NT2/D1 (cell line): ENCODE results near the gene RAB20.

ENCODE experiments used
- DNase-seq: peaks from one replicate; pipeline ENCODE4 v3.0.0-alpha.2; 2011; ENCODE audit warnings: low read depth, low spot score
- H3K27me3 ChIP-seq: 2 replicates; pipeline ENCODE4 v1.6.0; 2011; ENCODE audit warnings: mild to moderate bottlenecking; ENCODE audit not compliant: insufficient read length, insufficient read depth
- H3K36me3 ChIP-seq: 2 replicates; pipeline ENCODE4 v1.6.1; 2011; ENCODE audit warnings: mild to moderate bottlenecking, low read length, mixed read lengths; ENCODE audit not compliant: insufficient read depth, insufficient read length
- H3K4me1 ChIP-seq: 2 replicates; pipeline ENCODE4 v1.5.1; 2011; ENCODE audit not compliant: insufficient read depth, insufficient read length
- H3K4me3 ChIP-seq: 2 replicates; pipeline ENCODE4 v1.5.1; 2011; ENCODE audit warnings: low read depth; ENCODE audit not compliant: insufficient read length
- H3K9ac ChIP-seq: 2 replicates; pipeline ENCODE4 v1.6.0; 2011; ENCODE audit warnings: low read depth; ENCODE audit not compliant: insufficient read length
- H3K9me3 ChIP-seq: 2 replicates; pipeline ENCODE4 v1.5.1; 2011; ENCODE audit warnings: mild to moderate bottlenecking, low read length; ENCODE audit not compliant: insufficient read depth
- SUZ12 ChIP-seq: IDR thresholded peaks from 2 replicates; pipeline ENCODE4 v1.6.1; 2011; ENCODE audit not compliant: insufficient read length, insufficient read depth; ENCODE audit errors: extremely low read depth
- YY1 ChIP-seq: IDR thresholded peaks from 2 replicates; pipeline ENCODE4 v1.6.1; 2011; ENCODE audit not compliant: insufficient read length, insufficient read depth
- ZNF274 ChIP-seq: IDR thresholded peaks from 2 replicates; pipeline ENCODE4 v1.6.1; 2011; ENCODE audit warnings: mild to moderate bottlenecking, low read depth, low read length

The RAB20 gene

GRCh38 chr13:110582421-110582954 is 21.0 kb upstream of the RAB20 start:
- H3K27me3 ChIP-seq: no peaks in the 10 kb centered on the region
- H3K4me1 ChIP-seq: no peaks in the 10 kb centered on the region
- H3K9me3 ChIP-seq: no peaks in the 10 kb centered on the region
- no peak for DNase-seq
- H3K9ac ChIP-seq: no peak overlapping the region
- no peaks in the 10 kb centered on the region for H3K36me3 ChIP-seq
- TF ChIP-seq YY1: no peak
- TF ChIP-seq SUZ12: no peak
- TF ChIP-seq ZNF274: no peak
- no peak overlapping the region for H3K4me3 ChIP-seq

DNA sequence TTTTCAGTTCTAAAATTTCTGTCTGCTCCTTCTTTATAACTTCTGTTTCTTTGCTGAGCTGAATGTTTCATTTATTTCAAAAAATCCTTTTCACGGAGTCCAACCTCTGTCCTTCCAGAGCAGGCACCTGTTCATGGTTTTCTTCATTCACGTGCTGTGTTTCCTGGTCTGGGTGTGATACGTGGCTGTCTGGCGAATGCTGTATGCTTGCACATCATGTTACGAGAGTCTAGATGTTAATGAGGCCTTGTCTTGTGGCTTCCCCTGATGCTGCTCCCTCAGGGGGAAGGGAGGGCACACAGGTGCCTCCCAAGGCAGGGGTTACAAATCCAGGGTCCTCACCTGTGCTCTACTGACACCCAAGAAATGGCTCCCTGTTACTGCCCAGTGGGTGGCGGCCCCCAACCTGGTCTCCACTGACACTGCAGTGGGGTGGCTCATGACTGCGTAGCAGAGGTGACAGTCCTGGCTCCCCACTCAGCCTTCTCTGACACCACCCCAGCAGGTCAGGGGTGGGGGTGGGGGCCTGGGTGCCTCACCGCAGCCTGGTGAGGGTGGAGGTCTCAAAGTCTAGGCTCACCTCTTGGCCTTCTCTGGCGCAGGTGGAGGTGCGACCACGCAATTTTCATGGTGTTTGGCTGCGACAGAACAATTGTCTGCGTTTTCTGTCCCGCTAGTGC is 20.1 kb upstream of the RAB20 start:
- H3K4me3 ChIP-seq: no peak overlapping the region
- no peaks in the 10 kb centered on the region for H3K9me3 ChIP-seq
- no peaks in the 10 kb centered on the region for H3K27me3 ChIP-seq
- TF ChIP-seq YY1 (no peak), SUZ12 (no peak), ZNF274 (no peak)
- no peak overlapping the region for H3K9ac ChIP-seq
- no peaks in the 10 kb centered on the region for H3K4me1 ChIP-seq
- no peak for DNase-seq
- no peaks in the 10 kb centered on the region for H3K36me3 ChIP-seq

DNA sequence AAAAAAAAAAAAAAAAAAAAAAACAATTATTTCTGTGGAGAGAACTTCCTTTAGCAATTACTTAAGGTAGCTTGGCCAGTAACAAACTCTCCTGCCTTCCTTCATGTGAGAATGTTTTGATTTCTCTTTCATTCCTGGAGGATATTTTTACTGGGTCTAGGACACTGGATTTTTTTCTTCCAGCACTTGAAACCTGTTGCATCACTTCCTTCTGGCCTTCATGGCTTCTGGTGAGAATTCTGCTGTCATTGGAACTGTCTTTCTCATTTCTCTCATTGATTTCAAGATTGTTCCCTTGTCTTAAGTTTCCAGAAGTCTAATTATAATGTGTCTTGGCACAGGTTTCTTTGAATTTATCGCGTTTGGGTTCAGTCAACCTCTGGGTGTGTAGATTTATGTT is 19.3 kb upstream of the RAB20 start:
- H3K9ac ChIP-seq: no peak overlapping the region
- H3K36me3 ChIP-seq: no peaks in the 10 kb centered on the region
- DNase-seq: no peak
- peaks cover 3% of the 10 kb centered on the region for H3K4me1 ChIP-seq
- no peaks in the 10 kb centered on the region for H3K27me3 ChIP-seq
- no peak for TF ChIP-seq ZNF274
- TF ChIP-seq YY1: no peak
- TF ChIP-seq SUZ12: no peak
- H3K4me3 ChIP-seq: no peak overlapping the region
- no peaks in the 10 kb centered on the region for H3K9me3 ChIP-seq

- H3K9me3 ChIP-seq: no peaks in the 10 kb centered on the region
- H3K36me3 ChIP-seq: no peaks in the 10 kb centered on the region
- H3K4me1 ChIP-seq: peaks cover 10% of the 10 kb centered on the region
- DNase-seq: no peak
- H3K9ac ChIP-seq: no peak overlapping the region
- H3K4me3 ChIP-seq: no peak overlapping the region
- no peaks in the 10 kb centered on the region for H3K27me3 ChIP-seq
- TF ChIP-seq YY1 (no peak), ZNF274 (no peak), SUZ12 (no peak)
Measured at GRCh38 chr13:110578363-110578762, 16.8 kb upstream of the RAB20 start.

- no peaks in the 10 kb centered on the region for H3K9me3 ChIP-seq
- H3K9ac ChIP-seq: no peak overlapping the region
- H3K4me3 ChIP-seq: no peak overlapping the region
- TF ChIP-seq ZNF274 (no peak), SUZ12 (no peak), YY1 (no peak)
- H3K27me3 ChIP-seq: no peaks in the 10 kb centered on the region
- no peak for DNase-seq
- H3K36me3 ChIP-seq: no peaks in the 10 kb centered on the region
- H3K4me1 ChIP-seq: peaks cover 11% of the 10 kb centered on the region
Measured at GRCh38 chr13:110576736-110577476, 15.4 kb upstream of the RAB20 start.

DNA sequence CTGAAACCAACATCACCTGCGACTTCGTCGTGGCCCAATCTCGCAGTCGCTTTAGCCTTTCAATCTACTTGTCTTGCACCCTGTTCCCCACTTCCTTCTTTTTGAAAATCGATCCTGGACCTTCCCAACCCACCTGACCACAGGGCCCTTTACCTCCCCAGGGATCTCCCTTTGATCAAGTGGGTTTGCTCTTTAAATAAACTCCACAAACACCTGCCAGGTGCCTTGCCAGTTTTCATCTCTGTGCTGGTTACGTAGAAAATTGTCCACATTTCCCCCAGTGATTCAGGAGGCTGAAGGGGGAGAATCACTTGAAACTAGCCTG is 14.5 kb upstream of the RAB20 start:
- DNase-seq: no peak
- peaks cover 14% of the 10 kb centered on the region for H3K4me1 ChIP-seq
- H3K27me3 ChIP-seq: no peaks in the 10 kb centered on the region
- H3K36me3 ChIP-seq: no peaks in the 10 kb centered on the region
- no peak overlapping the region for H3K9ac ChIP-seq
- H3K9me3 ChIP-seq: no peaks in the 10 kb centered on the region
- H3K4me3 ChIP-seq: no peak overlapping the region
- TF ChIP-seq ZNF274: no peak
- TF ChIP-seq YY1: no peak
- no peak for TF ChIP-seq SUZ12

- peaks cover 14% of the 10 kb centered on the region for H3K4me1 ChIP-seq
- TF ChIP-seq SUZ12 (no peak), ZNF274 (no peak), YY1 (no peak)
- no peaks in the 10 kb centered on the region for H3K36me3 ChIP-seq
- H3K4me3 ChIP-seq: no peak overlapping the region
- DNase-seq: peak; percentile 6
- no peaks in the 10 kb centered on the region for H3K9me3 ChIP-seq
- H3K9ac ChIP-seq: peak overlapping the region; percentile 5
- no peaks in the 10 kb centered on the region for H3K27me3 ChIP-seq
Measured at GRCh38 chr13:110575322-110576069, 14.0 kb upstream of the RAB20 start.
